Endothelial cell of umbilical vein (primary cell): Measurements from ENCODE around the gene GRM7. TPM values are rescaled to one million over a fixed set of nuclear protein-coding genes. Genes with fewer than 3 reads are reported as not detected.

Experiments used
- BruUV-seq: library from RNA; stranded (reverse); fragments of 400-500 nt; replicated peaks from 2 replicates; lab custom pipeline; 2021; lab: Mats Ljungman, UMichigan
- CTCF ChIA-PET: fragments of 300-600, 350-600 bp; sonication (Branson Sonifier 250); formaldehyde crosslinking; loops from one replicate; lab custom pipeline; 2021; ENCODE audit warnings: antibody characterized with exemption, inconsistent platforms; lab: Charles Lee
- POLR2A ChIA-PET: fragments of 300-600, 350-600 bp; sonication (Branson Sonifier 250); formaldehyde crosslinking; loops from one replicate; lab custom pipeline; 2021; ENCODE audit warnings: antibody characterized with exemption, inconsistent platforms; lab: Charles Lee
- DNase-seq: peaks from one replicate; pipeline ENCODE4 v3.0.0-alpha.2; 2011; ENCODE audit warnings: low read depth, low spot score
- FAIRE-seq: peaks from 2 replicates; lab custom pipeline; 2011; peaks lifted over from hg19 to GRCh38; lab: Jason Lieb, UNC
- H2AFZ ChIP-seq: 2 replicates; pipeline ENCODE4 v1.6.0; 2012; ENCODE audit warnings: low read depth, low read length, control low read depth, inconsistent platforms
- H3K27ac ChIP-seq: 2 replicates; pipeline ENCODE4 v1.5.1; 2011; ENCODE audit warnings: low read depth, mild to moderate bottlenecking, control low read depth, low read length, moderate library complexity; ENCODE audit not compliant: insufficient read depth
- H3K27me3 ChIP-seq, 2 experiments: 2 replicates each; pipeline versions ENCODE4 v1.6.0 to v1.6.1; 2011; ENCODE audit warnings: low read length in 2 of 2, mixed read lengths in 1 of 2; ENCODE audit not compliant: control insufficient read depth in 2 of 2, insufficient read depth in 2 of 2
- H3K36me3 ChIP-seq, 2 experiments: 2 replicates in 1 of 2; 3 replicates in 1 of 2; pipeline ENCODE4 v1.5.1; 2011; ENCODE audit warnings: low read length in 2 of 2, mild to moderate bottlenecking in 1 of 2, moderate library complexity in 1 of 2; ENCODE audit not compliant: control insufficient read depth in 2 of 2, insufficient read depth in 2 of 2; ENCODE audit errors: extremely low read depth in 1 of 2
- H3K4me1 ChIP-seq: 3 replicates; pipeline ENCODE4 v1.5.1; 2011; ENCODE audit warnings: mild to moderate bottlenecking, low read length; ENCODE audit not compliant: control insufficient read depth, insufficient read depth; ENCODE audit errors: extremely low read depth
- H3K4me2 ChIP-seq: 2 replicates; pipeline ENCODE4 v1.6.1; 2011; ENCODE audit warnings: low read length, control low read depth, mixed read lengths; ENCODE audit not compliant: insufficient read depth
- H3K4me3 ChIP-seq, 3 experiments: fragments of 200-600 bp in 1 of 3; sonication (generic), shearing (Covaris generic) in 1 of 3; replicated peaks in 1 of 3; 2 replicates each; pipeline ENCODE4 v1.5.1; 2011 to 2016; ENCODE audit warnings: control low read depth in 3 of 3, low read length in 3 of 3, mild to moderate bottlenecking in 2 of 3, inconsistent platforms in 1 of 3, low read depth in 1 of 3, moderate library complexity in 1 of 3; ENCODE audit not compliant: insufficient read depth in 1 of 3
- H3K79me2 ChIP-seq: 2 replicates; pipeline ENCODE4 v1.6.0; 2012; ENCODE audit warnings: low read length, inconsistent platforms; ENCODE audit not compliant: control insufficient read depth, insufficient read depth
- H3K9ac ChIP-seq: replicated peaks from 2 replicates; pipeline ENCODE3; 2011; ENCODE audit warnings: low read length, control low read depth; ENCODE audit not compliant: insufficient read depth; ENCODE audit errors: extremely low read depth
- H3K9me1 ChIP-seq: replicated peaks from 3 replicates; pipeline ENCODE4 v1.6.0; 2011; ENCODE audit warnings: mild to moderate bottlenecking, low read length; ENCODE audit not compliant: control insufficient read depth, insufficient read depth; ENCODE audit errors: extremely low read depth
- H3K9me3 ChIP-seq: replicated peaks from 2 replicates; pipeline ENCODE4 v1.5.1; 2012; ENCODE audit warnings: low read length, inconsistent platforms; ENCODE audit not compliant: control insufficient read depth, insufficient read depth
- H4K20me1 ChIP-seq: replicated peaks from 2 replicates; pipeline ENCODE3; 2011; ENCODE audit warnings: mild to moderate bottlenecking, low read length; ENCODE audit not compliant: control insufficient read depth, insufficient read depth; ENCODE audit errors: extremely low read depth
- EZH2 ChIP-seq: IDR thresholded peaks from 2 replicates; pipeline ENCODE4 v1.6.1; 2012; ENCODE audit warnings: borderline replicate concordance, low read depth, mild to moderate bottlenecking, moderate library complexity, low read length, inconsistent platforms; ENCODE audit not compliant: severe bottlenecking
- FOS ChIP-seq: IDR thresholded peaks from 2 replicates; pipeline ENCODE4 v1.6.1; 2011; ENCODE audit warnings: mild to moderate bottlenecking, low read length, moderate library complexity, borderline replicate concordance; ENCODE audit not compliant: insufficient read depth
- GATA2 ChIP-seq: IDR thresholded peaks from 2 replicates; pipeline ENCODE4 v1.7.0; 2011; ENCODE audit warnings: low read depth, mild to moderate bottlenecking, moderate library complexity, mixed read lengths, low read length; ENCODE audit not compliant: insufficient read length, insufficient read depth
- JUN ChIP-seq: IDR thresholded peaks from 2 replicates; pipeline ENCODE4 v1.6.1; 2011; ENCODE audit warnings: borderline replicate concordance, low read depth; ENCODE audit not compliant: insufficient read length, insufficient read depth
- MYC ChIP-seq: IDR thresholded peaks from one replicate; pipeline ENCODE4 v1.6.1; 2011; ENCODE audit warnings: mild to moderate bottlenecking, low read depth, low read length
- POLR2A ChIP-seq: IDR thresholded peaks from 2 replicates; pipeline ENCODE4 v1.6.1; 2012; ENCODE audit warnings: low read depth, mild to moderate bottlenecking, control low read depth, low read length
- POLR2AphosphoS5 ChIP-seq: IDR thresholded peaks from 2 replicates; pipeline ENCODE4 v1.6.1; 2012; ENCODE audit warnings: low read depth, mild to moderate bottlenecking, control low read depth, low read length, moderate library complexity; ENCODE audit not compliant: insufficient read depth
- dilution Hi-C: fragments of 300-500 bp; cut with MboI; formaldehyde crosslinking; loops from one replicate; pipeline ENCODE4 v1.15.0; 2019; ENCODE audit warnings: low sequenced_read_pairs; ENCODE audit not compliant: extremely low pct_ligation_motif_present
- intact Hi-C: fragments of 100-400 bp; cut with micrococcal nuclease; formaldehyde crosslinking; loops from one replicate; pipeline ENCODE4 v1.10.0; 2022
- polyA plus RNA-seq, 4 experiments: library from polyadenylated mRNA; depleted of rRNA in 3 of 4; stranded (reverse) in 3 of 4; unstranded in 1 of 4; fragments of >200 nt; gene quantifications; 2 replicates each; pipeline versions ENCODE4 v1.2.1 to v1.2.3, GENCODE V29; 2011 to 2012; ENCODE audit warnings: missing spikeins in 1 of 4
- total RNA-seq: library from RNA; stranded (reverse); gene quantifications from 2 replicates; pipeline ENCODE4 v1.2.3, GENCODE V29; 2021
- TF ChIP-seq, protein P1 (sequence below), 2 donors: IDR thresholded peaks; 1 replicate in 1 of 2; 2 replicates in 1 of 2; pipeline ENCODE4 v1.5.1; 2011; ENCODE audit warnings: low read length in 2 of 2, mild to moderate bottlenecking in 2 of 2, moderate library complexity in 2 of 2, control low read depth in 1 of 2, inconsistent platforms in 1 of 2, low read depth in 1 of 2; ENCODE audit not compliant: insufficient read depth in 1 of 2; ENCODE audit errors: extremely low read depth in 1 of 2
- TF ChIP-seq, protein P2 (sequence below): IDR thresholded peaks from 2 replicates; pipeline ENCODE4 v1.6.1; 2011; ENCODE audit not compliant: insufficient read depth, insufficient read length

GRM7 gene
- total and polyA plus RNA-seq, 2 donors (not counting 3 experiments of a cell fraction or from before 2014, with no cell fraction given): 0.12 TPM; not detected in 1

DNA sequence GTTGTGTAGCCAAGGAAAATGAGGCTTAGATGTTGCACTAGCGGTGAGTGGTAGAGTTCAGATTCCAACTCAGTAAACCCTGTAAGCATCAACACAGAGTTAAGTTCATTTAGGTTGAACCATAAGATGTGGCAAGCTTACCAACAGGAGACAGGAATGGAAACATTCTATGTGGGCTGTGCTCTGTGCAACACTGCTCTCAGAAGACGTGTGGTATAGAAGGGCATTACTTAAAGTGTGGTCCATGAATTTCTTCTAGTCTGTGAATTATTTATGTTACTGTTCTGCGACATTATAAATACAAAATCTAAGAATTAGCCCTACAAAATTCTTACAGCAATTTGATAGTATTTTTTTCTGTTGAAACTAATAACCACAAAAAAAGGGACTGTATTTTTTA, 213.3 kb downstream of the GRM7 start:
- no peaks in the 10 kb centered on the region for H4K20me1 ChIP-seq
- H3K79me2 ChIP-seq: no peaks in the 10 kb centered on the region
- no peak overlapping the region for H2AFZ ChIP-seq
- no peaks in the 10 kb centered on the region for H3K9me1 ChIP-seq
- no peak for TF ChIP-seq FOS
- TF ChIP-seq JUN: no peak
- TF ChIP-seq EZH2: no peak
- TF ChIP-seq, protein P1, sequence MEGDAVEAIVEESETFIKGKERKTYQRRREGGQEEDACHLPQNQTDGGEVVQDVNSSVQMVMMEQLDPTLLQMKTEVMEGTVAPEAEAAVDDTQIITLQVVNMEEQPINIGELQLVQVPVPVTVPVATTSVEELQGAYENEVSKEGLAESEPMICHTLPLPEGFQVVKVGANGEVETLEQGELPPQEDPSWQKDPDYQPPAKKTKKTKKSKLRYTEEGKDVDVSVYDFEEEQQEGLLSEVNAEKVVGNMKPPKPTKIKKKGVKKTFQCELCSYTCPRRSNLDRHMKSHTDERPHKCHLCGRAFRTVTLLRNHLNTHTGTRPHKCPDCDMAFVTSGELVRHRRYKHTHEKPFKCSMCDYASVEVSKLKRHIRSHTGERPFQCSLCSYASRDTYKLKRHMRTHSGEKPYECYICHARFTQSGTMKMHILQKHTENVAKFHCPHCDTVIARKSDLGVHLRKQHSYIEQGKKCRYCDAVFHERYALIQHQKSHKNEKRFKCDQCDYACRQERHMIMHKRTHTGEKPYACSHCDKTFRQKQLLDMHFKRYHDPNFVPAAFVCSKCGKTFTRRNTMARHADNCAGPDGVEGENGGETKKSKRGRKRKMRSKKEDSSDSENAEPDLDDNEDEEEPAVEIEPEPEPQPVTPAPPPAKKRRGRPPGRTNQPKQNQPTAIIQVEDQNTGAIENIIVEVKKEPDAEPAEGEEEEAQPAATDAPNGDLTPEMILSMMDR (IDR thresholded peaks at IDR 0.05; ENCODE audit: extremely low read depth in 1 of 2, insufficient read depth in 1 of 2, low read depth in 1 of 2, low read length in 2 of 2): no peak
- TF ChIP-seq, protein P2, sequence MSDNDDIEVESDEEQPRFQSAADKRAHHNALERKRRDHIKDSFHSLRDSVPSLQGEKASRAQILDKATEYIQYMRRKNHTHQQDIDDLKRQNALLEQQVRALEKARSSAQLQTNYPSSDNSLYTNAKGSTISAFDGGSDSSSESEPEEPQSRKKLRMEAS: no peak
- no peak for TF ChIP-seq MYC
- TF ChIP-seq GATA2: no peak
- no peak for TF ChIP-seq POLR2A
- TF ChIP-seq POLR2AphosphoS5: no peak
- no peaks in the 10 kb centered on the region for H3K9me3 ChIP-seq
- H3K27ac ChIP-seq: no peak overlapping the region
- POLR2A ChIA-PET: no interaction called here
- intact Hi-C loops: no loop called here
- dilution Hi-C loops: no loop called here
- no peak for FAIRE-seq
- no peak overlapping the region for H3K9ac ChIP-seq
- no peak for DNase-seq
- CTCF ChIA-PET: no interaction called here
- no peaks in the 10 kb centered on the region for H3K36me3 ChIP-seq
- no peak overlapping the region for H3K4me3 ChIP-seq
- H3K4me2 ChIP-seq: no peak overlapping the region
- H3K27me3 ChIP-seq: no peaks in the 10 kb centered on the region
- BruUV-seq: no TSS peak
- no peaks in the 10 kb centered on the region for H3K4me1 ChIP-seq
